ENCODE measurements around the gene PSMD1. TPM values are rescaled to one million over a fixed set of nuclear protein-coding genes. Genes with fewer than 3 reads are reported as not detected.

PSMD1 gene
- total RNA-seq, 1 experiment from 2014 or later = 92.1 TPM

DNA sequence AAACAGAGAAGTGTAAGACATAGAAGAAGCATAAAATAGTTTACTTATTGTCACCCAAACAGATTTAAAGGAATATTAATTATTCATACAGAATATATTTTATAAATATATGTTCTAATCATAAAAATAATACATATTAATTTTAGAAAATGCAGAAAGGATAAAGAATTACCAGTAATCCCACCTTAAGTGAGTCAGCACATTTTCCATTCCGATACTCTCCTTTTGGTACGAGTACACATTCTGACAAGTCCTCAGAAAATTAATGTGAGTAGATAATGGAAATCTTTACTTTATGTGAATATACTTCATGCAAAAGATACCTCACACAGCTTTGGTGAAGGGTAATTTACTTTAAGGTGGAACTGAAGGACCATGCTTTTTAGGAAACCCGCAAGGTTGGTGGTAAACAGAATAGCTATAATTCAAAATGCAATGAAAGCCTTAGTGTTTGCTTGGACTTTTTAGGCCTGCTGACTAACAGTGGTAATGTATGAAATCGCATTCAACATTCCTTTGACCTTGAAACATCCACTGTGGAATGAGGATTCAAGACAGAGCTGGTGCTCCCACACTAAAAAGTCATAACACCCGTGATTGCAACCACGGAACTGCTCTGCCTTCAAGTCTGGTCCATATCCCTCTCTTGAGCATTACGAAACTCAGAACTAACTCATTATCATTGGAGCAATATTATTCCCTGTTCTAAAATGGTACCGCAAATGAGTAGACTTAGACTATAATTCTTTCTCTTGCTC lies 96.3 kb downstream of the PSMD1 start:
- Histone ChIP-seq H3K79me2 (ENCODE audit: low read length) (peaks cover 9% of the 10 kb centered on the region; the same call in 1 of the 2 replicates), H2AFZ (ENCODE audit: low read length) (no peak overlapping the region), H3K4me1 (ENCODE audit: low read length) (peaks cover 13% of the 10 kb centered on the region), H3K36me3 (ENCODE audit: insufficient read depth, low read length) (peaks cover 28% of the 10 kb centered on the region), H4K20me1 (ENCODE audit: insufficient read depth, low read depth, low read length) (no peaks in the 10 kb centered on the region), H3K9ac (ENCODE audit: low read length) (no peak overlapping the region), H3K27ac (ENCODE audit: low read length) (no peak overlapping the region), H3K9me3 (ENCODE audit: low read length) (no peaks in the 10 kb centered on the region), H3K27me3 (ENCODE audit: low read length) (no peaks in the 10 kb centered on the region), H3K4me3 (ENCODE audit: low read length) (no peak overlapping the region), H3K4me2 (ENCODE audit: low read depth, low read length, poor library complexity, severe bottlenecking) (no peak overlapping the region), H3K9me2 (replicated peaks; ENCODE audit: insufficient read depth, low read length) (no peaks in the 10 kb centered on the region)
- no peak for DNase-seq

DNA sequence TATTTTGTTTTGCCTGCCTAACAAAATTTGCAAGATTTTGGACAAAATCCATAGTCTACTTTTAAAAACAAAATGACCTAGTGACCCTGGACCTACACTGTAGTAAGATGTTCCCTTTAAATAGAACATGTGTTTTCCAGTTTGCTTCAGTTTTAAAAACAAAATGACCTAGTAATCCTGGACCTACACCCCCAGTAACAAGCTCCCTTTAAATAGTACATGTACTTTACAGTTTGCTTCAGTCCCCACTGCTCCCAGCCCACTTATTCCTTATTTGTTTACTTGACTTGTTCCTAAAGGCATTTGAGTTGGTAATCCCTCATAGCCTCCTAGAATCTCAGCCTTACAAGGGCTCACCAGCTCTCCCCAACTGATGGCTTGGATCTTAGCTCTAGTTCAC lies 102.6 kb downstream of the PSMD1 start:
- Histone ChIP-seq H3K9me2 (replicated peaks; ENCODE audit: insufficient read depth, low read length) (no peaks in the 10 kb centered on the region), H3K4me3 (ENCODE audit: low read length) (no peak overlapping the region), H3K4me2 (ENCODE audit: low read depth, low read length, poor library complexity, severe bottlenecking) (no peak overlapping the region), H3K79me2 (ENCODE audit: low read length) (0 out of 2 replicates have a peak, but pooled peaks cover 3% of the 10 kb centered on the region), H2AFZ (ENCODE audit: low read length) (no peak overlapping the region), H3K4me1 (ENCODE audit: low read length) (0 out of 2 replicates have a peak, but pooled peaks cover 2% of the 10 kb centered on the region), H3K9me3 (ENCODE audit: low read length) (no peaks in the 10 kb centered on the region), H3K27ac (ENCODE audit: low read length) (no peak overlapping the region), H4K20me1 (ENCODE audit: insufficient read depth, low read depth, low read length) (no peaks in the 10 kb centered on the region), H3K27me3 (ENCODE audit: low read length) (no peaks in the 10 kb centered on the region), H3K36me3 (ENCODE audit: insufficient read depth, low read length) (peaks cover 21% of the 10 kb centered on the region), H3K9ac (ENCODE audit: low read length) (no peak overlapping the region)
- DNase-seq = no peak

DNA sequence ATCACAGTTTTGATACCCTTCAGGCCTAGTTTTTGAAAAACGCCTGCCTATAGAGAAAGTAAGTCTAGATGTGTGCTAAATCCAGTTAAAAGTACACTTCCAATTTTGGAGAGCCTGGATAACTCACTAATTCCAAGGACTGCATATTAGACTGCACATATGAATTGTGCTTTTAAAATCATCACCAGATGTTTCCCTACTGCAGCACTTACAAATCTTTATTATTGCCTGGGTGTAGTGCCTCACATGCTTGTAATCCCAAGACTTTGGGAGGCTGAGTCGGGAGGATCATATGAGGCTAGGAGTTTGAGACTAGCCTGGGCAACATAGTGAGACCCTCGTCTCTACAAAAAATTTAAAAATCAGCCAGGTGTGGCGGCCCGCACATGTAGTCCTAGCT lies 104.0 kb downstream of the PSMD1 start:
- no peak overlapping the region for H3K4me3 ChIP-seq (ENCODE audit: low read length)
- no peak overlapping the region for H3K27ac ChIP-seq (ENCODE audit: low read length)
- no peaks in the 10 kb centered on the region for H4K20me1 ChIP-seq (ENCODE audit: insufficient read depth, low read depth, low read length)
- no peaks in the 10 kb centered on the region for H3K9me2 ChIP-seq (replicated peaks; ENCODE audit: insufficient read depth, low read length)
- H3K9me3 ChIP-seq (ENCODE audit: low read length) = no peaks in the 10 kb centered on the region
- H3K4me2 ChIP-seq (ENCODE audit: low read depth, low read length, poor library complexity, severe bottlenecking) = no peak overlapping the region
- H3K9ac ChIP-seq (ENCODE audit: low read length) = no peak overlapping the region
- H3K79me2 ChIP-seq (ENCODE audit: low read length) = 0 out of 2 replicates have a peak, but pooled peaks cover 3% of the 10 kb centered on the region
- peaks cover 19% of the 10 kb centered on the region for H3K36me3 ChIP-seq (ENCODE audit: insufficient read depth, low read length)
- H2AFZ ChIP-seq (ENCODE audit: low read length) = no peak overlapping the region
- no peaks in the 10 kb centered on the region for H3K27me3 ChIP-seq (ENCODE audit: low read length)
- H3K4me1 ChIP-seq (ENCODE audit: low read length) = 0 out of 2 replicates have a peak, but pooled peaks cover 2% of the 10 kb centered on the region
- DNase-seq = no peak

DNA sequence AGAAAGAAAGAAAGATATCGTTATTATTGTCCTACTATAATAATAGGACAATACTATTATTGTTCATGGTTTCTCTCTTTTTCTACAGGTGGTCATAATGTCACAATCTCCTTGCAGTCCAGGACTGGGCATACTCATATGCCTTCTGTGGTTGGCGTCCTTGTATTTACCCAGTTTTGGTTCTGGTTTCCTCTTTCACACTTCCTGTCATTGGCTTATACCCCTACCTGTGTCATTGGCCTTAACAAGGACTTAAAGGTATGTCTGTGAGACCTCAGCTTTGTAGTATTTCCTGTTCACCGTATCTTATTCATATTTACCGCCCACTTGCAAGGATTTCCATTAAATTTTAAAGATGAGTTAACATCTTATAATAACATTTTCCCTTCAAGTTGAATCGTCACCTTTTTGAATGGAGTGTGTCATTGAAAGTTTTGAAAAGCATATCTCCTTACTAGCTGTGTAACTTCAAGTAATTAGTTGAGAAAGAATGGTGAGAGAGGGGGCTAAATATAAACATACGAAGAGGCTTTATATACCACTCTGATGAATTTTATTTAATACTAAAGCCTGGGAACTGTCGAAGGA lies 104.7 kb downstream of the PSMD1 start:
- no peak for DNase-seq
- Histone ChIP-seq H2AFZ (ENCODE audit: low read length) (no peak overlapping the region), H3K9me3 (ENCODE audit: low read length) (no peaks in the 10 kb centered on the region), H3K27ac (ENCODE audit: low read length) (no peak overlapping the region), H3K79me2 (ENCODE audit: low read length) (0 out of 2 replicates have a peak, but pooled peaks cover 3% of the 10 kb centered on the region), H3K36me3 (ENCODE audit: insufficient read depth, low read length) (peaks cover 25% of the 10 kb centered on the region), H4K20me1 (ENCODE audit: insufficient read depth, low read depth, low read length) (no peaks in the 10 kb centered on the region), H3K27me3 (ENCODE audit: low read length) (no peaks in the 10 kb centered on the region), H3K9ac (ENCODE audit: low read length) (no peak overlapping the region), H3K4me1 (ENCODE audit: low read length) (peaks cover 2% of the 10 kb centered on the region; the same call in 1 of the 2 replicates), H3K9me2 (replicated peaks; ENCODE audit: insufficient read depth, low read length) (no peaks in the 10 kb centered on the region), H3K4me2 (ENCODE audit: low read depth, low read length, poor library complexity, severe bottlenecking) (no peak overlapping the region), H3K4me3 (ENCODE audit: low read length) (no peak overlapping the region)

DNA sequence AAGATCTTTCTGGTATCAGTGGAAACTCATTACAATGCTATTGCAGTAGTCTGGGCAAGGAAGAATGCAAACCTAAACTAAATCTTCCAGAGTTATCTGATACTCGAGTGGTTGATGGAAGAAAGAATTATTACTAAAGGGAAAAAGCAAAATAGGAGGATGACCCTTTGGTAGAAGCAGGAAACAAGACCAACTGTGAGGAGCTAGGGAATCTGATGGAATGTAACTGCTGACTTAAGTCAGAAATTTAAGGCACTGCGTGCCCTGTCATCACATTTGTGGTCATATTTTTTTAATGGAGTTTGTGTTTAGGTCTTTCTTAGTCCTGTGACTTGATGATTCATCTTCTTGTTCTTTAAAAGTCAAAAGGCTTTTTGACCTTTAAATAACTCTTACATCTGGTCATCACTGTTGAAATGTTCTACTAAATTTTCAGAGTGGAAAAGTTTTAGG lies 105.2 kb downstream of the PSMD1 start:
- Histone ChIP-seq H3K27ac (ENCODE audit: low read length) (no peak overlapping the region), H3K4me2 (ENCODE audit: low read depth, low read length, poor library complexity, severe bottlenecking) (no peak overlapping the region), H3K9me3 (ENCODE audit: low read length) (no peaks in the 10 kb centered on the region), H3K36me3 (ENCODE audit: insufficient read depth, low read length) (peaks cover 28% of the 10 kb centered on the region), H3K9me2 (replicated peaks; ENCODE audit: insufficient read depth, low read length) (no peaks in the 10 kb centered on the region), H3K4me1 (ENCODE audit: low read length) (peaks cover 6% of the 10 kb centered on the region), H3K4me3 (ENCODE audit: low read length) (no peak overlapping the region), H3K9ac (ENCODE audit: low read length) (no peak overlapping the region), H4K20me1 (ENCODE audit: insufficient read depth, low read depth, low read length) (no peaks in the 10 kb centered on the region), H3K27me3 (ENCODE audit: low read length) (no peaks in the 10 kb centered on the region), H2AFZ (ENCODE audit: low read length) (no peak overlapping the region), H3K79me2 (ENCODE audit: low read length) (0 out of 2 replicates have a peak, but pooled peaks cover 3% of the 10 kb centered on the region)
- DNase-seq = no peak

DNA sequence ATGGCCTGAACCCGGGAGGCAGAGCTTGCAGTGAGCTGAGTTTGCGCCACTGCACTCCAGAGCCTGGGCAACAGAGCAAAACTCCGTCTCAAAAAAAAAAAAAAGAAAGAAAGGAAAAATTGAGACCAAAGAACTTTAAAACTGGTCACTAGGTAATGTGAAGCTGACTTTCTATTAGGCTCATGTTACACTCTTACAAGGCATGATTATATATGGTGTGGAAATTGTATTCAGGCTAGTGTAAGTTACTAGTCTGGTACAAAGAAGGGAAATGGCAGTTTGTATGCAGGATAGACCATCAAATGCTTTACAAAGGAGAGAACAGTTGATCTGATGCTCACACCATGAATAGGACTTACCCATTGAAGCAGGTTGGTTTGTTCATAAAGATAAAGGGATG lies 106.3 kb downstream of the PSMD1 start:
- no peak overlapping the region for H3K9ac ChIP-seq (ENCODE audit: low read length)
- H3K4me2 ChIP-seq (ENCODE audit: low read depth, low read length, poor library complexity, severe bottlenecking) = no peak overlapping the region
- H3K27ac ChIP-seq (ENCODE audit: low read length) = no peak overlapping the region
- H2AFZ ChIP-seq (ENCODE audit: low read length) = no peak overlapping the region
- no peak for DNase-seq
- H3K27me3 ChIP-seq (ENCODE audit: low read length) = no peaks in the 10 kb centered on the region
- no peaks in the 10 kb centered on the region for H4K20me1 ChIP-seq (ENCODE audit: insufficient read depth, low read depth, low read length)
- H3K4me3 ChIP-seq (ENCODE audit: low read length) = no peak overlapping the region
- peaks cover 38% of the 10 kb centered on the region for H3K36me3 ChIP-seq (ENCODE audit: insufficient read depth, low read length)
- no peaks in the 10 kb centered on the region for H3K9me3 ChIP-seq (ENCODE audit: low read length)
- H3K4me1 ChIP-seq (ENCODE audit: low read length) = peaks cover 15% of the 10 kb centered on the region
- no peaks in the 10 kb centered on the region for H3K9me2 ChIP-seq (replicated peaks; ENCODE audit: insufficient read depth, low read length)
- no peaks in the 10 kb centered on the region for H3K79me2 ChIP-seq (ENCODE audit: low read length)

DNA sequence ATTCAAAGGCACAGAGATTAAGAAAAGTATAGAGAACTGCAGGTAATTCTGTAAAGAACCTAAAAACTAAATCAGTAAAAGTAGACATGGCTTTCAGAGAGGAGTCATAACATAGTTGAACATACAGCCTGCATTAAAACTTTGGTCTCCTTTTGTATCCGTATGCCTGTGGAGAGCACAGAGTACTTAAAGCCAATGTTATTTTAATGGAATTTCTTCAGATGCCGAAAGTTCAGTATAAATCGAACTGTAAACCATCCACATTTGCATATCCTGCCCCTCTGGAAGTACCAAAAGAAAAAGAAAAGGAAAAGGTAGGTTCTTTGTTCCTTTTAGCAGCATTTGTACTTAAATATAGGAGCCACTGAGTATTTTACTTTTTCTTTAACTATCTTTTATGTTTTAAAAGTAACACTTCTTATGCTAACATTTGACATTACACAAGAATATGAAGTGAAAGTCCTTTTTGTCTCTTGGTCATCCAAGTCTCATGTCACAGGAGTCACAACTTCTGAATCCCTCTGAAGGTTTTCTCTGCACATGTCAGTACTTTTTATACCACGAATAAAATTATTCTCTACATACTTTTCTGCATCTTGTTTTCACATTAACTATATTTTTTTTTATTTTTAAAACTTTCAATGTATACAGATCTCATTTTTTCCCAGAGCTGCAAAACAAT lies 106.9 kb downstream of the PSMD1 start:
- peaks cover 42% of the 10 kb centered on the region for H3K36me3 ChIP-seq (ENCODE audit: insufficient read depth, low read length)
- H3K4me1 ChIP-seq (ENCODE audit: low read length) = peaks cover 15% of the 10 kb centered on the region
- no peak overlapping the region for H2AFZ ChIP-seq (ENCODE audit: low read length)
- H4K20me1 ChIP-seq (ENCODE audit: insufficient read depth, low read depth, low read length) = no peaks in the 10 kb centered on the region
- H3K9ac ChIP-seq (ENCODE audit: low read length) = no peak overlapping the region
- no peak overlapping the region for H3K27ac ChIP-seq (ENCODE audit: low read length)
- no peak for DNase-seq
- no peaks in the 10 kb centered on the region for H3K27me3 ChIP-seq (ENCODE audit: low read length)
- no peak overlapping the region for H3K4me2 ChIP-seq (ENCODE audit: low read depth, low read length, poor library complexity, severe bottlenecking)
- no peaks in the 10 kb centered on the region for H3K9me3 ChIP-seq (ENCODE audit: low read length)
- H3K79me2 ChIP-seq (ENCODE audit: low read length) = no peaks in the 10 kb centered on the region
- H3K4me3 ChIP-seq (ENCODE audit: low read length) = no peak overlapping the region
- no peaks in the 10 kb centered on the region for H3K9me2 ChIP-seq (replicated peaks; ENCODE audit: insufficient read depth, low read length)
